Cardiac muscle cell (in vitro differentiated cells and primary cell): ENCODE measurements around the gene AIF1. TPM values are rescaled to one million over a fixed set of nuclear protein-coding genes. Genes with fewer than 3 reads are reported as not detected.

Source experiments
- DNase-seq, 2 donors: peaks; one replicate each; pipeline versions ENCODE4 v3.0.0 to v3.0.0-alpha.2; 2010 to 2017; ENCODE audit warnings: low read depth in 1 of 2, low spot score in 1 of 2
- H3K27ac ChIP-seq: fragments of 200-600 bp; sonication (generic); 2 replicates; pipeline ENCODE4 v1.5.1; 2016
- H3K27me3 ChIP-seq: fragments of 200-600 bp; sonication (generic); 2 replicates; pipeline ENCODE4 v1.6.0; 2016; ENCODE audit warnings: control low read depth
- H3K36me3 ChIP-seq: fragments of 200-600 bp; sonication (generic); 2 replicates; pipeline ENCODE4 v1.5.1; 2016; ENCODE audit warnings: control low read depth
- H3K4me1 ChIP-seq: fragments of 200-600 bp; sonication (generic); 2 replicates; pipeline ENCODE4 v1.8.1; 2017; ENCODE audit warnings: low read depth, mild to moderate bottlenecking, mixed run types
- H3K4me3 ChIP-seq: fragments of 200-600 bp; sonication (generic); 2 replicates; pipeline ENCODE4 v1.5.1; 2016; ENCODE audit warnings: mild to moderate bottlenecking
- H3K9me3 ChIP-seq: fragments of 200-600 bp; sonication (generic); 2 replicates; pipeline ENCODE4 v1.5.1; 2017; ENCODE audit warnings: low read depth, mild to moderate bottlenecking, control low read depth
- polyA plus RNA-seq: library from polyadenylated mRNA; unstranded; fragments of >200 nt; fragmentation: Nextera tagmentation; extraction: Ambion mirVana; gene quantifications from 2 replicates; pipeline ENCODE4 v1.2.1, GENCODE V29; 2016
- total RNA-seq: library from RNA; depleted of rRNA; stranded (reverse); fragments of >200 nt; gene quantifications from 2 replicates; pipeline ENCODE4 v1.2.3, GENCODE V29; 2016
- TF ChIP-seq, protein P1 (sequence below): IDR thresholded peaks from 2 replicates; pipeline ENCODE4 v1.5.1; 2012; ENCODE audit warnings: low read depth, mild to moderate bottlenecking, low read length

AIF1 gene
- total and polyA plus RNA-seq, 2 experiments from 2014 or later: 1.4 TPM; not detected in 1

DNA sequence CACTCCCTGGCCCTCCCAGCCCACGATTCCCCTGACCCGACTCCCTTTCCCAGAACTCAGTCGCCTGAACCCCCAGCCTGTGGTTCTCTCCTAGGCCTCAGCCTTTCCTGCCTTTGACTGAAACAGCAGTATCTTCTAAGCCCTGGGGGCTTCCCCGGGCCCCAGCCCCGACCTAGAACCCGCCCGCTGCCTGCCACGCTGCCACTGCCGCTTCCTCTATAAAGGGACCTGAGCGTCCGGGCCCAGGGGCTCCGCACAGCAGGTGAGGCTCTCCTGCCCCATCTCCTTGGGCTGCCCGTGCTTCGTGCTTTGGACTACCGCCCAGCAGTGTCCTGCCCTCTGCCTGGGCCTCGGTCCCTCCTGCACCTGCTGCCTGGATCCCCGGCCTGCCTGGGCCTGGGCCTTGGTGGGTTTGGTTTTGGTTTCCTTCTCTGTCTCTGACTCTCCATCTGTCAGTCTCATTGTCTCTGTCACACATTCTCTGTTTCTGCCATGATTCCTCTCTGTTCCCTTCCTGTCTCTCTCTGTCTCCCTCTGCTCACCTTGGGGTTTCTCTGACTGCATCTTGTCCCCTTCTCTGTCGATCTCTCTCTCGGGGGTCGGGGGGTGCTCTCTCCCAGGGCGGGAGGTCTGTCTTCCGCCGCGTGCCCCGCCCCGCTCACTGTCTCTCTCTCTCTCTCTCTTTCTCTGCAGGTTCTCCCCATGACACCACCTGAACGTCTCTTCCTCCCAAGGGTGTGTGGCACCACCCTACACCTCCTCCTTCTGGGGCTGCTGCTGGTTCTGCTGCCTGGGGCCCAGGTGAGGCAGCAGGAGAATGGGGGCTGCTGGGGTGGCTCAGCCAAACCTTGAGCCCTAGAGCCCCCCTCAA lies 42.8 kb upstream of the AIF1 start, which contains the start of gene LTA:
LTA (plus strand) TSS at position 249 of the 871 bp plus-strand sequence; CDS start at position 703, 454 bp downstream.
- Histone ChIP-seq H3K27ac (no peak within 1 kb of the TSS), H3K4me1 (no peaks in the 10 kb centered on the region), H3K4me3 (no peak within 1 kb of the TSS), H3K27me3 (no peaks in the 10 kb centered on the region), H3K9me3 (no peaks in the 10 kb centered on the region), H3K36me3 (no peaks in the 10 kb centered on the region)
- no peak for DNase-seq
- TF ChIP-seq, protein P1, sequence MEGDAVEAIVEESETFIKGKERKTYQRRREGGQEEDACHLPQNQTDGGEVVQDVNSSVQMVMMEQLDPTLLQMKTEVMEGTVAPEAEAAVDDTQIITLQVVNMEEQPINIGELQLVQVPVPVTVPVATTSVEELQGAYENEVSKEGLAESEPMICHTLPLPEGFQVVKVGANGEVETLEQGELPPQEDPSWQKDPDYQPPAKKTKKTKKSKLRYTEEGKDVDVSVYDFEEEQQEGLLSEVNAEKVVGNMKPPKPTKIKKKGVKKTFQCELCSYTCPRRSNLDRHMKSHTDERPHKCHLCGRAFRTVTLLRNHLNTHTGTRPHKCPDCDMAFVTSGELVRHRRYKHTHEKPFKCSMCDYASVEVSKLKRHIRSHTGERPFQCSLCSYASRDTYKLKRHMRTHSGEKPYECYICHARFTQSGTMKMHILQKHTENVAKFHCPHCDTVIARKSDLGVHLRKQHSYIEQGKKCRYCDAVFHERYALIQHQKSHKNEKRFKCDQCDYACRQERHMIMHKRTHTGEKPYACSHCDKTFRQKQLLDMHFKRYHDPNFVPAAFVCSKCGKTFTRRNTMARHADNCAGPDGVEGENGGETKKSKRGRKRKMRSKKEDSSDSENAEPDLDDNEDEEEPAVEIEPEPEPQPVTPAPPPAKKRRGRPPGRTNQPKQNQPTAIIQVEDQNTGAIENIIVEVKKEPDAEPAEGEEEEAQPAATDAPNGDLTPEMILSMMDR: no peak

DNA sequence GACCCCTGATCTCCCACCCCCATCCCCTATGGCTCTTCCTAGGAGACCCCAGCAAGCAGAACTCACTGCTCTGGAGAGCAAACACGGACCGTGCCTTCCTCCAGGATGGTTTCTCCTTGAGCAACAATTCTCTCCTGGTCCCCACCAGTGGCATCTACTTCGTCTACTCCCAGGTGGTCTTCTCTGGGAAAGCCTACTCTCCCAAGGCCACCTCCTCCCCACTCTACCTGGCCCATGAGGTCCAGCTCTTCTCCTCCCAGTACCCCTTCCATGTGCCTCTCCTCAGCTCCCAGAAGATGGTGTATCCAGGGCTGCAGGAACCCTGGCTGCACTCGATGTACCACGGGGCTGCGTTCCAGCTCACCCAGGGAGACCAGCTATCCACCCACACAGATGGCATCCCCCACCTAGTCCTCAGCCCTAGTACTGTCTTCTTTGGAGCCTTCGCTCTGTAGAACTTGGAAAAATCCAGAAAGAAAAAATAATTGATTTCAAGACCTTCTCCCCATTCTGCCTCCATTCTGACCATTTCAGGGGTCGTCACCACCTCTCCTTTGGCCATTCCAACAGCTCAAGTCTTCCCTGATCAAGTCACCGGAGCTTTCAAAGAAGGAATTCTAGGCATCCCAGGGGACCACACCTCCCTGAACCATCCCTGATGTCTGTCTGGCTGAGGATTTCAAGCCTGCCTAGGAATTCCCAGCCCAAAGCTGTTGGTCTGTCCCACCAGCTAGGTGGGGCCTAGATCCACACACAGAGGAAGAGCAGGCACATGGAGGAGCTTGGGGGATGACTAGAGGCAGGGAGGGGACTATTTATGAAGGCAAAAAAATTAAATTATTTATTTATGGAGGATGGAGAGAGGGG lies 41.6 kb upstream of the AIF1 start:
- H3K4me1 ChIP-seq: no peaks in the 10 kb centered on the region
- H3K4me3 ChIP-seq: no peak overlapping the region
- H3K27me3 ChIP-seq: no peaks in the 10 kb centered on the region
- TF ChIP-seq, protein P1: no peak
- H3K9me3 ChIP-seq: no peaks in the 10 kb centered on the region
- H3K27ac ChIP-seq: no peak overlapping the region
- no peak for DNase-seq
- H3K36me3 ChIP-seq: no peaks in the 10 kb centered on the region

DNA sequence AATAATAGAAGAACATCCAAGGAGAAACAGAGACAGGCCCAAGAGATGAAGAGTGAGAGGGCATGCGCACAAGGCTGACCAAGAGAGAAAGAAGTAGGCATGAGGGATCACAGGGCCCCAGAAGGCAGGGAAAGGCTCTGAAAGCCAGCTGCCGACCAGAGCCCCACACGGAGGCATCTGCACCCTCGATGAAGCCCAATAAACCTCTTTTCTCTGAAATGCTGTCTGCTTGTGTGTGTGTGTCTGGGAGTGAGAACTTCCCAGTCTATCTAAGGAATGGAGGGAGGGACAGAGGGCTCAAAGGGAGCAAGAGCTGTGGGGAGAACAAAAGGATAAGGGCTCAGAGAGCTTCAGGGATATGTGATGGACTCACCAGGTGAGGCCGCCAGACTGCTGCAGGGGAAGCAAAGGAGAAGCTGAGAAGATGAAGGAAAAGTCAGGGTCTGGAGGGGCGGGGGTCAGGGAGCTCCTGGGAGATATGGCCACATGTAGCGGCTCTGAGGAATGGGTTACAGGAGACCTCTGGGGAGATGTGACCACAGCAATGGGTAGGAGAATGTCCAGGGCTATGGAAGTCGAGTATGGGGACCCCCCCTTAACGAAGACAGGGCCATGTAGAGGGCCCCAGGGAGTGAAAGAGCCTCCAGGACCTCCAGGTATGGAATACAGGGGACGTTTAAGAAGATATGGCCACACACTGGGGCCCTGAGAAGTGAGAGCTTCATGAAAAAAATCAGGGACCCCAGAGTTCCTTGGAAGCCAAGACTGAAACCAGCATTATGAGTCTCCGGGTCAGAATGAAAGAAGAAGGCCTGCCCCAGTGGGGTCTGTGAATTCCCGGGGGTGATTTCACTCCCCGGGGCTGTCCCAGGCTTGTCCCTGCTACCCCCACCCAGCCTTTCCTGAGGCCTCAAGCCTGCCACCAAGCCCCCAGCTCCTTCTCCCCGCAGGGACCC lies 40.6 kb upstream of the AIF1 start:
- TF ChIP-seq, protein P1: no peak
- H3K4me3 ChIP-seq: no peak overlapping the region
- no peak for DNase-seq

DNA sequence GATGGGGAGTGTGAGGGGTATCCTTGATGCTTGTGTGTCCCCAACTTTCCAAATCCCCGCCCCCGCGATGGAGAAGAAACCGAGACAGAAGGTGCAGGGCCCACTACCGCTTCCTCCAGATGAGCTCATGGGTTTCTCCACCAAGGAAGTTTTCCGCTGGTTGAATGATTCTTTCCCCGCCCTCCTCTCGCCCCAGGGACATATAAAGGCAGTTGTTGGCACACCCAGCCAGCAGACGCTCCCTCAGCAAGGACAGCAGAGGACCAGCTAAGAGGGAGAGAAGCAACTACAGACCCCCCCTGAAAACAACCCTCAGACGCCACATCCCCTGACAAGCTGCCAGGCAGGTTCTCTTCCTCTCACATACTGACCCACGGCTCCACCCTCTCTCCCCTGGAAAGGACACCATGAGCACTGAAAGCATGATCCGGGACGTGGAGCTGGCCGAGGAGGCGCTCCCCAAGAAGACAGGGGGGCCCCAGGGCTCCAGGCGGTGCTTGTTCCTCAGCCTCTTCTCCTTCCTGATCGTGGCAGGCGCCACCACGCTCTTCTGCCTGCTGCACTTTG lies 39.6 kb upstream of the AIF1 start, which contains the start of gene TNF:
TNF (plus strand) TSS at position 231 of the 567 bp plus-strand sequence; CDS start at position 408, 177 bp downstream.
- Histone ChIP-seq H3K27me3 (no peaks in the 10 kb centered on the region), H3K9me3 (no peaks in the 10 kb centered on the region), H3K4me3 (no peak within 1 kb of the TSS), H3K27ac (no peak within 1 kb of the TSS), H3K36me3 (no peaks in the 10 kb centered on the region), H3K4me1 (no peaks in the 10 kb centered on the region)
- no peak for DNase-seq
- TF ChIP-seq, protein P1: no peak

More for the DNA sequence above, 40.6 kb upstream of the AIF1 start:
- Histone ChIP-seq H3K9me3 (no peaks in the 10 kb centered on the region), H3K36me3 (no peaks in the 10 kb centered on the region), H3K4me1 (no peaks in the 10 kb centered on the region), H3K27me3 (no peaks in the 10 kb centered on the region), H3K27ac (no peak overlapping the region)
